ENCODE data around the gene KCNN3.

KCNN3 gene

DNA sequence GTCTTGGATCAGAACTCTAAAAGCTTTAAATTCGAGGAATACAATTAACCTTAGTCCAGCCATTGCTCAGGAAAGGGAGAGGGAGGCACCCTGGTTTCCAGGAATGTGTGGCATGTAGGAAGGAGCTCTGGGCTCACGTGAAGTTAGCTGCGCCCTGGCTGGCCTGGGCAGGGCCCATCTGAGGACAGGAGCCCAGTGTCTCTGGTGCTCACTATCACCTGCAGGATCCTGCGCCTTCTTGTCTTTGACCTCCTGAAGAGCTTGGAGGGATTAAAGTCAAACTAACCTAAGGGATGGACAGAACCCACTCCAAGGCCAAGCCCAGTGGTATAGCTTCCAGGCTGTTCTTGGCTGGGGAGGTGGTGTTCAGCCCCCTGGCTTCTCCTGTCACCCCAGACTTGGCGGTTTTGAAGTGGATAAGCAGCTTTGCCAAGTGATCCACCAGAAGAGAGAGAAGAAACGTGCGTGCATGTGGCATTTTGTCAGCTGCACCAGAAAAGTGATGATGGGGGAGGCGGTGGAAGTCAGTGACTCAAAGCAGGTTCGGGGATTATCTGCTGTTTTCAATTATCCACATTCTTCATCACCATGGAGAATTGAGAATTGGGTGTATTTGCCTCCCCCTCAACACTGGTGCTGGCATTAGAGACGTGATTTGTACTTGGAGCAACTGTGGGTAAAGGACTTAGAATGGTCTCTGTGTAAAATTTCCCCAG is 11.9 kb upstream of the KCNN3 start:
- TF ChIP-seq, protein P1, sequence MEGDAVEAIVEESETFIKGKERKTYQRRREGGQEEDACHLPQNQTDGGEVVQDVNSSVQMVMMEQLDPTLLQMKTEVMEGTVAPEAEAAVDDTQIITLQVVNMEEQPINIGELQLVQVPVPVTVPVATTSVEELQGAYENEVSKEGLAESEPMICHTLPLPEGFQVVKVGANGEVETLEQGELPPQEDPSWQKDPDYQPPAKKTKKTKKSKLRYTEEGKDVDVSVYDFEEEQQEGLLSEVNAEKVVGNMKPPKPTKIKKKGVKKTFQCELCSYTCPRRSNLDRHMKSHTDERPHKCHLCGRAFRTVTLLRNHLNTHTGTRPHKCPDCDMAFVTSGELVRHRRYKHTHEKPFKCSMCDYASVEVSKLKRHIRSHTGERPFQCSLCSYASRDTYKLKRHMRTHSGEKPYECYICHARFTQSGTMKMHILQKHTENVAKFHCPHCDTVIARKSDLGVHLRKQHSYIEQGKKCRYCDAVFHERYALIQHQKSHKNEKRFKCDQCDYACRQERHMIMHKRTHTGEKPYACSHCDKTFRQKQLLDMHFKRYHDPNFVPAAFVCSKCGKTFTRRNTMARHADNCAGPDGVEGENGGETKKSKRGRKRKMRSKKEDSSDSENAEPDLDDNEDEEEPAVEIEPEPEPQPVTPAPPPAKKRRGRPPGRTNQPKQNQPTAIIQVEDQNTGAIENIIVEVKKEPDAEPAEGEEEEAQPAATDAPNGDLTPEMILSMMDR (IDR thresholded peaks at IDR 0.05; ENCODE audit: control extremely low read depth, extremely low read depth, low read depth, missing control alignments), result no peak
- DNase-seq (ENCODE audit: extremely low spot score), result no peak
- ChIA-PET CTCF (interaction anchor here (0.8 to 4.5 kb wide), 15 partner anchors 9 to 403 kb away, joined by 3 to 31 read pairs (median 4); no protein-coding TSS in a partner anchor), POLR2A (no interaction called here)

DNA sequence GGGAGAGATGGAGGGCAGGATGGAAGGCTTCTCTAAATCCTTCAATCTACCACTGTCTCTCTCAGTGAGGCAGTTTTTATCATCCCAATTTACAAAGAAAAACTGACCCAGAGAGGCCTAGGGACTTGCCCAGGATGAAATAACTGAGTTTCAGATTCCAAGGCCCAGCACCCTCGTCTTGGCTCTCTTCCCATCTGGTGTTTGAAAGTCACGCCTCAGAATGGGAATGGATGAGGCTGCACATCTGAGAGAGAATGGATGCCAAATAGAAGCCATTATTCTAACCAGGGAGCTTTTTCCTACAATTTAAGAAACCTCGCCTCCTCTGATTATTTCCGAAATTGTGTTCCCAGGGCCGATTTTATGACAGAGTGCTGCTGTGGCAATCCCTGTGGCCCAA is 10.6 kb upstream of the KCNN3 start:
- no peak for DNase-seq (ENCODE audit: extremely low spot score)
- ChIA-PET POLR2A (no interaction called here), CTCF (interaction anchor here (1.2 to 4.5 kb wide), 5 partner anchors 136 to 334 kb away, joined by 3 to 31 read pairs (median 5); no protein-coding TSS in a partner anchor)
- TF ChIP-seq, protein P1 (IDR thresholded peaks at IDR 0.05; ENCODE audit: control extremely low read depth, extremely low read depth, low read depth, missing control alignments), result no peak

- CTCF ChIA-PET, result interaction anchor here (0.7 to 3.8 kb wide), 50 partner anchors 9 to 399 kb away, joined by 3 to 62 read pairs (median 4); partner anchors contain the start of gene KCNN3
- DNase-seq (ENCODE audit: extremely low spot score), result no peak
- TF ChIP-seq, protein P1 (IDR thresholded peaks at IDR 0.05; ENCODE audit: control extremely low read depth, extremely low read depth, low read depth, missing control alignments), result no peak
- POLR2A ChIA-PET, result interaction anchor here (0.5 kb wide), 1 partner anchor 1323 kb away, joined by 3 read pairs; no protein-coding TSS in a partner anchor
These were observed 8.9 kb upstream of the KCNN3 start for GRCh38 chr1:154879038-154879421.

DNA sequence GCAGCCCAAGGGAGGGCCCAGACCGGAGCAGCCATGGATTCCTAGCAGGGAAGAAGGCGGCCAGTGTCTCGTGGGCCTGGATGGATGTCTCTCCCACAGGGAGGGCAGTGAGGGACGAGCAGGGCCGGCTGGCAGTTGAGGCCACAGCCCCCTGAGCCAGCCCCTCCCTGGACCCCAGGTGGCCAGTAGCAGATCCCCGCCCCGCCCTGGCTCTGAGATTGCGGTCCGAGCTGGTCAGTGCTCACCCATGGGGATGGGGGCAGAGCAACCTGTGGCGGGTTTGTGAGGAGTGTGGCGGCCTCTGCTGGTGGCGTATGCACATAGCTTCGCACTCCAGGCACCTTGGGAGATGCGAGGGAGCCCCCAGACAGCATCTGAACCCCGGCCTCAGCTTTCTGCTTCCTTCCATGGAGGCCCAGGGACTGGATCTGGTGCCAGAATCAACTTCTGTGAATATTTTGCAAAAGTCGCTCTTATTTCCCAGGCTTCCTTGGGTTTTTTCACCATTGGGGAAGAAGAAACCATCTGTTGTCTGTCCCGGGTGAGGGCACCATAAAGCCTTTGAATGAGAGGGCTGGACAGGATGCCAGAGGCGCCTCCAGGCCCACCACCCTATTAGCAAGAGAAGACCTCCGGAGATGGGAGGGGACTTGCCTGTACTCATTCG is 8.4 kb upstream of the KCNN3 start:
- ChIA-PET CTCF (interaction anchor here (0.6 to 3.8 kb wide), 50 partner anchors 9 to 399 kb away, joined by 3 to 62 read pairs (median 4); partner anchors contain the start of gene KCNN3), POLR2A (interaction anchor here (0.5 kb wide), 1 partner anchor 1323 kb away, joined by 3 read pairs; no protein-coding TSS in a partner anchor)
- DNase-seq (ENCODE audit: extremely low spot score), result peak; percentile 84
- TF ChIP-seq, protein P1 (IDR thresholded peaks at IDR 0.05; ENCODE audit: control extremely low read depth, extremely low read depth, low read depth, missing control alignments), result peak; percentile 88

DNA sequence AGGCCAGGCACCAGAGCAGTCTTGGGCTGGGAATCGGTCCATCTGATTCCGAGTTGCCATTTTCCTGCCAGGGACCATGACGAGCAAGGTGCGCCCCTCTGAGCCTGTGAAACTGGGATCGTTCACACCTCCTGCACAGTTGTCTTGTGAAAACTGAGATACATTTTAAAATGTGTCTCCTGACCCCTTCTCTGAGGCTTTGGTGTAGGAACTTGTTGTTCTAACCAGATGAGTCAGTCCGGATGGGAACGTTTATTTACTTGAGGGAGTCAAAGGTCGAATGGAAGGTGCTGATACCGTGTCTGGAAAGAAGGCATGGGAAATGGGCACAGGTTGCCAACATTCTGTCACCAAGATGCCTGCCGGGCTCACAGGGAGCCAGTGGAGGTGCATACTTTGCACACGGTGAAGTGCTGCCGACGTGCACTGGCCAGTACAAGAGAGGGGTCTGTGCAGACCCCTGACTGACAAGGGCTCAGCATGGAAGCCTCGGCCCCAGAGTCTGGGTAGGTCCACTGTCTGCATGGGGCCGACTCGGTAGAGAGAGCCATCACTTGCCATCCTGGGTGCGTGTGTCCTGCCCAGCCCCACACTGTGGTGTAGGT is 7.4 kb upstream of the KCNN3 start:
- POLR2A ChIA-PET, result no interaction called here
- TF ChIP-seq, protein P1 (IDR thresholded peaks at IDR 0.05; ENCODE audit: control extremely low read depth, extremely low read depth, low read depth, missing control alignments), result no peak
- CTCF ChIA-PET, result interaction anchor here (1.2 to 7.5 kb wide), 14 partner anchors 10 to 317 kb away, joined by 3 to 62 read pairs (median 8); partner anchors contain the start of gene KCNN3
- no peak for DNase-seq (ENCODE audit: extremely low spot score)

- DNase-seq (ENCODE audit: extremely low spot score), result no peak
- TF ChIP-seq, protein P1 (IDR thresholded peaks at IDR 0.05; ENCODE audit: control extremely low read depth, extremely low read depth, low read depth, missing control alignments), result no peak
- CTCF ChIA-PET, result interaction anchor here (1.3 to 7.5 kb wide), 8 partner anchors 9 to 317 kb away, joined by 3 to 53 read pairs (median 8); partner anchors contain the start of gene KCNN3
- POLR2A ChIA-PET, result interaction anchor here (0.5 kb wide), 1 partner anchor 90 kb away, joined by 3 read pairs; no protein-coding TSS in a partner anchor
These were observed 6.8 kb upstream of the KCNN3 start for GRCh38 chr1:154876842-154877369.
